ENCODE data around the gene FOLR1. TPM values are rescaled to one million over a fixed set of nuclear protein-coding genes. Genes with fewer than 3 reads are reported as not detected.

The FOLR1 gene
- total and polyA plus RNA-seq, 7 donors = 0.22 to 0.36 TPM; not detected in 5

- no peak for DNase-seq
- 83 to 91% (median 86%) methylated on average over 18 of the region's 18 CpGs for WGBS, 3 donors
- Histone ChIP-seq H3K27ac (no peak overlapping the region), H3K9me3 (no peaks in the 10 kb centered on the region), H3K27me3 (ENCODE audit: insufficient read depth in 3 of 3, low read length in 2 of 3) (no peaks in the 10 kb centered on the region), H3K36me3 (ENCODE audit: insufficient read depth in 1 of 2, low read depth in 1 of 2) (peaks cover 0 to 88% of the 10 kb centered on the region in 2 donors), H3K4me3 (no peak overlapping the region), H3K4me1 (peaks cover 2% of the 10 kb centered on the region)
- ATAC-seq = no peak
- TF ChIP-seq CTCF (IDR thresholded peaks at IDR 0.05) = no peak
- intact Hi-C loops (cut with DNase I) = loop anchor here (10.0 kb wide), 3 partner anchors 116 to 216 kb away; partner anchors contain the start of gene ANAPC15 (in 1 of the 2)
These were observed 38.9 kb downstream of the FOLR1 start for GRCh38 chr11:72230764-72231365.

GRCh38 chr11:72231396-72232259, 39.7 kb downstream of the FOLR1 start:
- DNase-seq (no peak), ATAC-seq (no peak)
- Histone ChIP-seq H3K27me3 (ENCODE audit: insufficient read depth in 3 of 3, low read length in 2 of 3) (no peaks in the 10 kb centered on the region), H3K36me3 (ENCODE audit: insufficient read depth in 1 of 2, low read depth in 1 of 2) (peaks cover 0 to 96% of the 10 kb centered on the region in 2 donors), H3K4me3 (no peak overlapping the region), H3K9me3 (no peaks in the 10 kb centered on the region), H3K27ac (no peak overlapping the region), H3K4me1 (peaks cover 6% of the 10 kb centered on the region)
- TF ChIP-seq CTCF (IDR thresholded peaks at IDR 0.05) = no peak
- intact Hi-C loops (cut with DNase I) = loop anchor here (10.0 kb wide), 3 partner anchors 117 to 217 kb away; partner anchors contain the start of gene ANAPC15 (in 1 of the 2)
- WGBS, 3 donors = 74 to 90% (median 74%) methylated on average over 8 to 9 of the region's 9 CpGs

GRCh38 chr11:72232260-72233055, 40.5 kb downstream of the FOLR1 start:
- H3K4me1 ChIP-seq = peaks cover 10% of the 10 kb centered on the region
- TF ChIP-seq CTCF (IDR thresholded peaks at IDR 0.05) = no peak
- no peak overlapping the region for H3K4me3 ChIP-seq
- no peaks in the 10 kb centered on the region for H3K9me3 ChIP-seq
- H3K27ac ChIP-seq = no peak overlapping the region
- H3K27me3 ChIP-seq (ENCODE audit: insufficient read depth in 3 of 3, low read length in 2 of 3) = no peaks in the 10 kb centered on the region
- intact Hi-C loops (cut with DNase I) = loop anchor here (10.0 kb wide), 3 partner anchors 118 to 218 kb away; partner anchors contain the start of gene ANAPC15 (in 1 of the 2)
- H3K36me3 ChIP-seq (ENCODE audit: insufficient read depth in 1 of 2, low read depth in 1 of 2) = peaks cover 0 to 97% of the 10 kb centered on the region in 2 donors
- 89 to 93% (median 92%) methylated on average over 18 of the region's 18 CpGs for WGBS, 3 donors
- ATAC-seq (no peak), DNase-seq (no peak)

GRCh38 chr11:72233056-72233772, 41.3 kb downstream of the FOLR1 start:
- no peak for TF ChIP-seq CTCF (IDR thresholded peaks at IDR 0.05)

More at GRCh38 chr11:72233056-72233772, 41.3 kb downstream of the FOLR1 start:
- no peak overlapping the region for H3K4me3 ChIP-seq
- no peak overlapping the region for H3K27ac ChIP-seq
- ATAC-seq = no peak
- intact Hi-C loops (cut with DNase I) = loop anchor here (10.0 kb wide), 3 partner anchors 118 to 218 kb away; partner anchors contain the start of gene ANAPC15 (in 1 of the 2)
- peaks cover 10% of the 10 kb centered on the region for H3K4me1 ChIP-seq
- no peak for DNase-seq
- H3K9me3 ChIP-seq = no peaks in the 10 kb centered on the region
- peaks cover 0 to 99% of the 10 kb centered on the region in 2 donors for H3K36me3 ChIP-seq (ENCODE audit: insufficient read depth in 1 of 2, low read depth in 1 of 2)
- WGBS, 3 donors = 85 to 90% (median 88%) methylated on average over 13 of the region's 13 CpGs
- H3K27me3 ChIP-seq (ENCODE audit: insufficient read depth in 3 of 3, low read length in 2 of 3) = no peaks in the 10 kb centered on the region
